A549 (cell line): ENCODE measurements around the gene PAQR8. TPM values are rescaled to one million over a fixed set of nuclear protein-coding genes. Genes with fewer than 3 reads are reported as not detected.

ENCODE experiments used
- ATAC-seq, 2 experiments: fragments of 200-7000 bp in 1 of 2; fragments of >200 bp in 1 of 2; cut with Nextera tagmentation in 1 of 2; cut with Tn5 transposase in 1 of 2; 3 replicates each; pipeline versions ENCODE4 v1.8.0 to v1.9.1; 2018 to 2020; ENCODE audit warnings: mild to moderate bottlenecking in 1 of 2, moderate library complexity in 1 of 2
- CTCF ChIA-PET: fragments of 300-600 bp; sonication (Branson Sonifier 250); formaldehyde crosslinking; extraction: SDS; loops from one replicate; lab custom pipeline; 2021; ENCODE audit warnings: antibody characterized with exemption, inconsistent platforms; lab: Yijun Ruan, JAX
- POLR2A ChIA-PET: fragments of 350-600 bp; formaldehyde crosslinking; extraction: SDS; loops from one replicate; lab custom pipeline; 2021; ENCODE audit warnings: antibody characterized with exemption, inconsistent platforms; lab: Yijun Ruan, JAX
- DNase-seq, 2 experiments: peaks; one replicate each; pipeline versions ENCODE4 v3.0.0 to v3.0.0-alpha.2; 2011 to 2016; ENCODE audit warnings: low read depth in 1 of 2, low spot score in 1 of 2
- FAIRE-seq: peaks from 2 replicates; lab custom pipeline; 2011; peaks lifted over from hg19 to GRCh38; lab: Jason Lieb, UNC
- H3K27ac ChIP-seq, 2 experiments: fragments of >200 bp; sonication (Bioruptor Twin); formaldehyde crosslinking; 3 replicates each; pipeline ENCODE4 v1.5.1; 2016 to 2017
- H3K4me1 ChIP-seq: fragments of >200 bp; sonication (Bioruptor Twin); formaldehyde crosslinking; 3 replicates; pipeline ENCODE4 v1.6.1; 2016
- H3K4me2 ChIP-seq: fragments of >200 bp; sonication (Bioruptor Twin); formaldehyde crosslinking; 3 replicates; pipeline ENCODE4 v1.6.1; 2016
- H3K4me3 ChIP-seq: fragments of >200 bp; sonication (Bioruptor Twin); formaldehyde crosslinking; 3 replicates; pipeline ENCODE4 v1.5.1; 2016
- H3K9me3 ChIP-seq: fragments of >200 bp; sonication (Bioruptor Twin); formaldehyde crosslinking; 3 replicates; pipeline ENCODE4 v1.6.1; 2016
- CBX2 ChIP-seq: fragments of 200-600 bp; sonication (generic); IDR thresholded peaks from 2 replicates; pipeline ENCODE4 v1.6.1; 2016; ENCODE audit warnings: low read depth, mild to moderate bottlenecking, borderline replicate concordance
- CEBPB ChIP-seq, 2 experiments: fragments of >200 bp in 1 of 2; sonication (Bioruptor Twin) in 1 of 2; formaldehyde crosslinking in 1 of 2; IDR thresholded peaks; 2 replicates each; pipeline ENCODE4 v1.6.1; 2012 to 2016
- EHMT2 ChIP-seq: fragments of 200-600 bp; sonication (generic); IDR thresholded peaks from 2 replicates; pipeline ENCODE4 v1.6.1; 2016; ENCODE audit warnings: antibody characterized with exemption, low read depth, mild to moderate bottlenecking, moderate library complexity
- ELK1 ChIP-seq: fragments of 150-350 bp; IDR thresholded peaks from 2 replicates; pipeline ENCODE4 v1.6.1; 2014; ENCODE audit warnings: low read depth, mild to moderate bottlenecking, low read length
- HMGXB4 ChIP-seq: fragments of 250-450 bp; sonication (Bioruptor Pico); IDR thresholded peaks from 2 replicates; pipeline ENCODE4 v1.5.0; 2021; ENCODE audit warnings: mild to moderate bottlenecking, moderate library complexity, borderline replicate concordance
- HOXB13 ChIP-seq: fragments of 250-450 bp; sonication (Bioruptor Pico); IDR thresholded peaks from 2 replicates; pipeline ENCODE4 v1.5.0; 2020; ENCODE audit warnings: low read depth, mild to moderate bottlenecking, moderate library complexity
- JUN ChIP-seq, 2 experiments: fragments of >200 bp; sonication (Bioruptor Twin); formaldehyde crosslinking; IDR thresholded peaks; 2 replicates in 1 of 2; 3 replicates in 1 of 2; pipeline ENCODE4 v1.6.1; 2016 to 2017
- KDM5A ChIP-seq: fragments of 200-600 bp; sonication (generic); IDR thresholded peaks from 2 replicates; pipeline ENCODE4 v1.6.1; 2016; ENCODE audit warnings: antibody characterized with exemption, mild to moderate bottlenecking
- MAFK ChIP-seq: fragments of 450-650 bp; IDR thresholded peaks from 2 replicates; pipeline ENCODE4 v1.6.1; 2014; ENCODE audit not compliant: partially characterized antibody
- NFE2L2 ChIP-seq: fragments of 150-350 bp; conservative IDR thresholded peaks from 2 replicates; pipeline ENCODE4 v1.6.1; 2014; ENCODE audit warnings: low read length
- RAD21 ChIP-seq, 2 experiments: fragments of >200 bp in 1 of 2; sonication (Bioruptor Twin) in 1 of 2; formaldehyde crosslinking in 1 of 2; IDR thresholded peaks in 1 of 2; conservative IDR thresholded peaks in 1 of 2; 2 replicates in 1 of 2; 3 replicates in 1 of 2; pipeline ENCODE4 v1.6.1; 2012 to 2018; ENCODE audit warnings: inconsistent platforms in 1 of 2
- RCOR1 ChIP-seq: fragments of 150-350 bp; IDR thresholded peaks from 2 replicates; pipeline ENCODE4 v1.6.1; 2014; ENCODE audit warnings: antibody characterized with exemption, low read length, low read depth
- SMC3 ChIP-seq: fragments of >200 bp; sonication (Bioruptor Twin); formaldehyde crosslinking; IDR thresholded peaks from 3 replicates; pipeline ENCODE4 v1.6.1; 2018; ENCODE audit warnings: inconsistent platforms
- SREBF2 ChIP-seq: fragments of 450-650 bp; IDR thresholded peaks from 2 replicates; pipeline ENCODE4 v1.6.1; 2014; ENCODE audit warnings: mild to moderate bottlenecking, moderate library complexity
- TP53 ChIP-seq: fragments of 250-450 bp; sonication (Bioruptor Pico); IDR thresholded peaks from 2 replicates; pipeline ENCODE4 v1.5.0; 2021; ENCODE audit warnings: mild to moderate bottlenecking, moderate library complexity
- ZC3H11A ChIP-seq: fragments of 450-650 bp; IDR thresholded peaks from 2 replicates; pipeline ENCODE4 v1.6.1; 2014; ENCODE audit warnings: antibody characterized with exemption, mild to moderate bottlenecking
- ZNF302 ChIP-seq: fragments of 250-450 bp; sonication (Bioruptor Pico); IDR thresholded peaks from 2 replicates; pipeline ENCODE4 v1.9.0; 2021; ENCODE audit warnings: inconsistent platforms, mild to moderate bottlenecking, moderate library complexity
- WGBS: methylation state at CpG from one replicate; pipeline ENCODE4 v1.1.6; 2017; ENCODE audit errors: missing lambda C conversion rate; 5-methylcytosine and 5-hydroxymethylcytosine counted together
- polyA plus RNA-seq, 4 experiments: library from polyadenylated mRNA; depleted of rRNA in 3 of 4; stranded (reverse); fragments of >200 nt; fragmentation: RNase III in 1 of 4; extraction: RNeasy Plus Mini Kit Qiagen cat#74134 plus additional on column Dnase treatment in 1 of 4; gene quantifications; 2 replicates in 3 of 4; 3 replicates in 1 of 4; pipeline ENCODE4 v1.2.3, GENCODE V29; 2011 to 2017
- TF ChIP-seq, protein P1 (sequence below): fragments of >200 bp; sonication (Bioruptor Twin); formaldehyde crosslinking; IDR thresholded peaks from 2 replicates; pipeline ENCODE4 v1.6.1; 2016

Gene PAQR8
- polyA plus RNA-seq, 2 of the 4 experiments (the other 2 are of a cell fraction): 0.80 to 1.2 TPM

- H3K27ac ChIP-seq: no peak overlapping the region
- WGBS: 88% methylated on average over 25 of the region's 26 CpGs
- ATAC-seq (no peak), DNase-seq (no peak)
- no peak overlapping the region for H3K4me3 ChIP-seq
- no peak overlapping the region for H3K4me2 ChIP-seq
- ChIA-PET POLR2A (no interaction called here), CTCF (interaction anchor here (0.9 to 3.5 kb wide), 4 partner anchors 13 to 262 kb away, joined by 3 to 15 read pairs (median 6); no protein-coding TSS in a partner anchor)
- no peak for TF ChIP-seq ZC3H11A
- TF ChIP-seq RAD21 (conservative IDR thresholded peaks at IDR 0.05 in 1 of 2, IDR thresholded peaks at IDR 0.05 in 1 of 2): no peak
- no peak for TF ChIP-seq NFE2L2
- TF ChIP-seq TP53 (CRISPR knock-in tag): no peak
- no peak for TF ChIP-seq SREBF2
- TF ChIP-seq, all 56 proteins: peak for 0
- H3K4me1 ChIP-seq: no peaks in the 10 kb centered on the region
- FAIRE-seq: no peak
- H3K9me3 ChIP-seq: no peaks in the 10 kb centered on the region
These were observed 41.1 kb downstream of the PAQR8 start for GRCh38 chr6:52403086-52403485.

DNA sequence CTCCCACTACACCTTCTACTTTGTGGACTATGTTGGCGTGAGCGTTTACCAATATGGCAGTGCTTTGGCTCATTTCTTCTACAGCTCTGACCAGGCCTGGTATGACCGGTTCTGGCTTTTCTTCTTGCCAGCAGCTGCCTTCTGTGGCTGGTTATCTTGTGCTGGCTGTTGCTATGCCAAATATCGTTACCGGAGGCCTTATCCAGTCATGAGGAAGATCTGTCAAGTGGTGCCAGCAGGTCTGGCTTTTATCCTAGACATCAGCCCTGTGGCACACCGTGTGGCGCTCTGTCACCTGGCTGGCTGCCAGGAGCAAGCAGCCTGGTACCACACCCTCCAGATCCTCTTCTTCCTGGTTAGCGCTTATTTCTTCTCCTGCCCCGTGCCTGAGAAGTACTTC, 41.7 kb downstream of the PAQR8 start:
- 92% methylated on average over 8 of the region's 9 CpGs for WGBS
- no peaks in the 10 kb centered on the region for H3K4me1 ChIP-seq
- ATAC-seq: no peak
- H3K4me3 ChIP-seq: no peak overlapping the region
- DNase-seq: no peak
- ChIA-PET CTCF (interaction anchor here (0.9 to 3.5 kb wide), 4 partner anchors 12 to 262 kb away, joined by 3 to 15 read pairs (median 6); no protein-coding TSS in a partner anchor), POLR2A (no interaction called here)
- no peak overlapping the region for H3K4me2 ChIP-seq
- no peaks in the 10 kb centered on the region for H3K9me3 ChIP-seq
- FAIRE-seq: no peak
- TF ChIP-seq ELK1 (no peak), HOXB13 (CRISPR knock-in tag) (no peak), CEBPB (IDR thresholded peaks at IDR 0.05) (no peak), EHMT2 (no peak), KDM5A (no peak), ZNF302 (CRISPR knock-in tag) (no peak)
- TF ChIP-seq, protein P1, sequence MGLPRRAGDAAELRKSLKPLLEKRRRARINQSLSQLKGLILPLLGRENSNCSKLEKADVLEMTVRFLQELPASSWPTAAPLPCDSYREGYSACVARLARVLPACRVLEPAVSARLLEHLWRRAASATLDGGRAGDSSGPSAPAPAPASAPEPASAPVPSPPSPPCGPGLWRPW: no peak
- no peak overlapping the region for H3K27ac ChIP-seq

DNA sequence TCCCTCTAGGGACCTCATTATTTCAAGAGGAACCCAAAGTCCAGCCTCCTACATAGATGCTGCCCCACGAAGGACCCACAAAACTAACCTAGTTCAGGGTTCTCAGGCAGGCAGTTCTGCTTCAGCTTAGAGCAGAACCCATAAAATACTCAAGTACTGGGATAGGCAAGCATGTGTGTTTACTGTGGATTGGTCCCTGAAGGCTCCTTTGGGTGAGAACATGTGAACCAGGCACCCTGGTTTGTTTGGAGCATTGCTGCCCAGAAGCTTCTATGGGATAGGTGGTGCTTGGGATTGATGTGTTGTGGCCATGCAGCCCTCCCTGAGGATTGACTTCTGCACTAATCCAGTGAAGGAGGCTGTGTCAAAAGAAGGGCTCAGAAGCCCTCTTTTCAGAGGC, 43.3 kb downstream of the PAQR8 start:
- no peak for FAIRE-seq
- no peak for TF ChIP-seq KDM5A
- no peak for TF ChIP-seq RCOR1
- TF ChIP-seq HMGXB4 (CRISPR knock-in tag): no peak
- no peak for TF ChIP-seq JUN (IDR thresholded peaks at IDR 0.05)
- no peak for TF ChIP-seq MAFK
- TF ChIP-seq SMC3: no peak
- no peak for TF ChIP-seq ZC3H11A
- TF ChIP-seq CBX2: no peak
- Histone ChIP-seq H3K4me1 (no peaks in the 10 kb centered on the region), H3K4me2 (no peak overlapping the region), H3K27ac (no peak overlapping the region), H3K4me3 (no peak overlapping the region), H3K9me3 (no peaks in the 10 kb centered on the region)
- POLR2A ChIA-PET: no interaction called here
- DNase-seq: no peak
- CTCF ChIA-PET: interaction anchor here (1.2 to 3.5 kb wide), 4 partner anchors 11 to 280 kb away, joined by 3 to 15 read pairs (median 7); no protein-coding TSS in a partner anchor
- ATAC-seq: no peak
- WGBS: 17% methylated on average over 1 of the region's 1 CpG
